GM12872 (cell line): ENCODE data around the gene POU6F2.

Experiments used
- CTCF ChIP-seq: IDR thresholded peaks from 3 replicates; pipeline ENCODE4 v1.5.1; 2011; ENCODE audit warnings: low read depth, mild to moderate bottlenecking, low read length, moderate library complexity; ENCODE audit not compliant: insufficient read depth

POU6F2 gene

DNA sequence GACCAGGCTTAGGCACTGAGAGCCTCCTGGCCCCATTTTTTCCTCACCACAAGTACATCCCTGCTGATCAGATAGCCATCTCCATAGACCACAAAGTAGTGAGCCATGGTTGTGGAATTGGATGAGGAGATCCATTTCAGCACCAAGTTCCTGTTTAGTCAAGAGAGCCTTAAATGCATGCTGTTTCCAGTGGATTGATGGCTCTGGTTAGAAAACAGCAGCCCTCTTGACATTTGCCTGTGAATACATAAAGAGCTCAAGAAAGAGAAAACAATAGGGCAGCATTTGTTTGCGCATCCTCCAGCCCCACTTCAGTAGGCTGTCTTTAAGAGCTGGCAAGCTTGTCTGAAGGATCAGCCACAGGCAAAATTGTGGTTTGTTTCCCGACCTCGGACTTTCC is 251.2 kb downstream of the POU6F2 start:
- no peak for TF ChIP-seq CTCF

GRCh38 chr7:39233851-39234529 is 256.3 kb downstream of the POU6F2 start:
- no peak for TF ChIP-seq CTCF

DNA sequence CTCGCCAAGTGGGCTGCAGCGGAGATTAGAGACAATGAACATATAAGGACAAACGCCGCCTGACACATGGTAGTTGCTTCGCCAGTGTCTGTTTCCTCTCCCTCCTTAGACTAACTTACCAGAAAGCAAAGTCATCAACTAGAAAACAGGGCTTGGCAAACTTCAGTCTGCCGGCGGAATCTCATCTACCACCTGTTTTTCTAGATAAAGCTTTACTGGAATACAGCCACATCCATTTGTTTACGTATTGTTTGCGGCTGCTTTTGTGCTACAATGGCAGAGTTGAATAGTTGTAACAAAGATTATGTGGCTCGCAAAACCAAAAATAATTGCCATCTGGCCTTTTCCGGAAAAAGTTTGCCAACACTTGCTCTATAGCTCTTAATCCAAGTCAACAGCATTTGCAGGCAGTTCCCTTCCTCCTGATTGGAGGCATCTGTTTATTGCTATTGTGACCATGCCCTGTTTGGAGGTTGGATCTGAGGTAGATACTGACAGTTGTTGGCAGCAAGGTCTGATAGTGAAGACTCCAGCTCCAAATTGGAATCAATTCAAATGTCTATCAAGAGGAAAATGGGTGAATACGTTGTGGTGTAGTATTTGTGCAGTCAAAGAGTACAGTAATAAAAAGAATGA is 260.6 kb downstream of the POU6F2 start:
- no peak for TF ChIP-seq CTCF

- no peak for TF ChIP-seq CTCF
These were observed 263.2 kb downstream of the POU6F2 start for GRCh38 chr7:39240864-39241263.

DNA sequence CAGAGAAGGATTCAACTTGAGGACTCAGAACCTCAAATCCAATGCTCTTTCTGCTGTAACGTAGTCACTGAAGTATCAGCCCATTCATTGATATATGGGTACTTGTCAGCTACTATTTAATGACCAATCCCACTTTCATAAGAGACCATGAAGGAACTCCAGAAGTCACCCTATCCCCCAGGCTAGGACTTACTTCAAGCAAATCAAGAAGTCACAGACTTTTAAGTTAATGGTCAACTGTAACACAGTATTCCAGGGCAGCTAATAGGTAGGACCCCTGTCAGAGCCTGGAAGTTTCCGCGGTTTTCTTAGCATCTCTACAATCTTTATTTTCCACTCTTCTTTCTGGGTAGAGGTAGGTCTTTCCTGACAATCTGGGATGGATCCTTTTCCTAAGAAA is 269.9 kb downstream of the POU6F2 start:
- no peak for TF ChIP-seq CTCF

DNA sequence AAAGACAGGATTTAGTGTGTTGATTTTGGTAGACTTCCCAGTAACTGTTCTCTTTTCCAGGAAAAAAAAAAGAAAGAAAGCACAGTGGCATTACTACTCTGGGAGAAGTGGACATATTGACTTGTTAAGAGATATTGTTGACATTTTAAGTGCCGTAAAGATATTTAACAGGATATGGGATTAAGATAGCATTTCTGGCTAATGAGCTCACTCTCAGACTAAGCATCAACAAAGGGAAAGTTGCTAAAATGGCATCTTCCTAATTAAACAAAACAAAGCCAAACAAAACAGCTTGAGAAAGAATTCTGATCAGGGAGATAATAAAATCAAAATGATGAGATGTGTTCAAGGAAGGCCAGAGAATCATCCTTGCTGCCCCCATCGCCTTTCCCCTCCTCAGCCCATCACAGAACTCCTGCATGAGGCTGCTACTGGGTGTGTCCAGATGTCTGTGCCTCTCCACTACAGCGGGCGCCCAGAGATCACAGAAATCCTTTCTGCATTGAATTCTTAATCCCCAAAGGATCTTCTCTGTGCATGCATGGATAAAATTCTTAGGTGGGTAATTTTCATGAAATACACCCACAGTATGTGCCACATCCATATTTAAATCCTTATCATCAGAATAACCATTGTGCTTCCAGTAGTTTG is 270.5 kb downstream of the POU6F2 start:
- TF ChIP-seq CTCF, result no peak

DNA sequence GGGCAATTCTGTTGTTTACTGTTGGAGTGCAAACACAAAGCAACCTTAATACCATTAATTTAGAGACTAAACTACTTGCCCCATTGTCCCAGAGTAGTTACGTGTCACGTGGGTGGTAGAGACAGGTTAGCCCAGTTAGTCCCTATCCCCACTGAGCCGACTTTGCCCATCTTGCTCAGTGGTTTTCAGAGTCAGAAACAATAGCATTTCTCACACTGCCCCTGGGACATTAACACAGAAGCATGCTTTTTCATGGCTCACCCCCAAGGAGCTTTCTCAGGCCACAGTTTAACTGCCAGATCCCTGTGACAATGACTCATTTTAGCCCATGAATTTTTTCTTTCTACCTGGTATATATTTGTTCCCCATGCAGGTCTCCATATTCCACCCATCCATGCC is 271.0 kb downstream of the POU6F2 start:
- TF ChIP-seq CTCF, result no peak
